Right lobe of liver (tissue), 6 donors: Measurements from ENCODE around the gene OR6C70. TPM values are rescaled to one million over a fixed set of nuclear protein-coding genes. Genes with fewer than 3 reads are reported as not detected.
A peak's percentile ranks its signal among the peaks of the same experiment; 100 is the strongest.
"Not testable (repeated sequence)": the region's sequence is repeated elsewhere in the genome, so short reads cannot be mapped to it uniquely, and the experiment has no call there.

ENCODE experiments used
- ATAC-seq, 4 donors: fragments of 200-7000 bp; cut with Tn5 transposase; one replicate each; pipeline ENCODE4 v1.9.1; 2020; ENCODE audit warnings: mild to moderate bottlenecking in 4 of 4, moderate library complexity in 4 of 4
- DNase-seq, 3 donors: peaks; one replicate each; pipeline ENCODE4 v3.0.0-alpha.2; 2020
- H3K27ac ChIP-seq, 3 donors: fragments of 200-600 bp; one replicate each; pipeline ENCODE4 v1.8.0; 2022
- H3K27me3 ChIP-seq, 2 donors: fragments of 200-600 bp; one replicate each; pipeline ENCODE4 v1.8.0; 2022
- H3K36me3 ChIP-seq, 4 donors: fragments of 200-600 bp; sonication (generic) in 1 of 4; one replicate each; pipeline versions ENCODE4 v1.5.1 to v1.8.0; 2017 to 2022; ENCODE audit warnings: control low read depth in 1 of 4
- H3K4me1 ChIP-seq, 4 donors: fragments of 200-600 bp; sonication (generic) in 1 of 4; one replicate each; pipeline versions ENCODE4 v1.5.1 to v1.8.0; 2017 to 2022; ENCODE audit warnings: control low read depth in 1 of 4
- H3K4me3 ChIP-seq, 3 donors: fragments of 200-600 bp; one replicate each; pipeline ENCODE4 v1.8.0; 2022
- H3K9me3 ChIP-seq, 4 donors: fragments of 200-600 bp; sonication (generic) in 1 of 4; one replicate each; pipeline versions ENCODE4 v1.5.1 to v1.8.0; 2017 to 2022; ENCODE audit warnings: control low read depth in 1 of 4
- POLR2A ChIP-seq: fragments of 450-650 bp; IDR thresholded peaks from one replicate; pipeline ENCODE4 v1.6.1; 2017; ENCODE audit warnings: antibody characterized with exemption, mild to moderate bottlenecking
- WGBS: methylation state at CpG from one replicate; pipeline ENCODE4 v1.1.6; 2018; ENCODE audit warnings: low coverage, low lambda C conversion rate; ENCODE audit not compliant: insufficient coverage; ENCODE audit errors: missing lambda C conversion rate; 5-methylcytosine and 5-hydroxymethylcytosine counted together
- intact Hi-C, 2 donors: fragments of 100-400 bp; cut with DNase I; formaldehyde crosslinking; loops; one replicate each; pipeline versions ENCODE4 v1.11.2 to v1.14.1; 2022
- total RNA-seq, 6 experiments: library from RNA; depleted of rRNA in 2 of 6; stranded (reverse); fragments of >200 nt in 2 of 6; fragmentation: NEBNext Ultra II Directional in 3 of 6; extraction: Animal tissue kit (Norgen Biotek cat#: 25700) in 3 of 6; gene quantifications; one replicate each; pipeline versions ENCODE4 v1.1.0 to v1.2.4, GENCODE V29; 2016 to 2023
- TF ChIP-seq, protein P1 (sequence below), 4 donors: fragments of 200-600 bp in 3 of 4; fragments of 450-650 bp in 1 of 4; IDR thresholded peaks; one replicate each; pipeline versions ENCODE4 v1.5.1 to v1.8.0; 2016 to 2022; ENCODE audit warnings: antibody characterized with exemption in 4 of 4, mild to moderate bottlenecking in 2 of 4
- donor health status: DM: no; HTN: yes; CAD: no.
- donor health status: DM: no; HTN: no; CAD: no.
- donor health status: DM: no; HTN: no; CAD: no.
- donor health status: DM: no; HTN: yes; CAD: no.
- donor health status: DM: no; HTN: yes; CAD: no.

Gene OR6C70
- total RNA-seq, 6 experiments from 2014 or later: not detected

- TF ChIP-seq, protein P1, sequence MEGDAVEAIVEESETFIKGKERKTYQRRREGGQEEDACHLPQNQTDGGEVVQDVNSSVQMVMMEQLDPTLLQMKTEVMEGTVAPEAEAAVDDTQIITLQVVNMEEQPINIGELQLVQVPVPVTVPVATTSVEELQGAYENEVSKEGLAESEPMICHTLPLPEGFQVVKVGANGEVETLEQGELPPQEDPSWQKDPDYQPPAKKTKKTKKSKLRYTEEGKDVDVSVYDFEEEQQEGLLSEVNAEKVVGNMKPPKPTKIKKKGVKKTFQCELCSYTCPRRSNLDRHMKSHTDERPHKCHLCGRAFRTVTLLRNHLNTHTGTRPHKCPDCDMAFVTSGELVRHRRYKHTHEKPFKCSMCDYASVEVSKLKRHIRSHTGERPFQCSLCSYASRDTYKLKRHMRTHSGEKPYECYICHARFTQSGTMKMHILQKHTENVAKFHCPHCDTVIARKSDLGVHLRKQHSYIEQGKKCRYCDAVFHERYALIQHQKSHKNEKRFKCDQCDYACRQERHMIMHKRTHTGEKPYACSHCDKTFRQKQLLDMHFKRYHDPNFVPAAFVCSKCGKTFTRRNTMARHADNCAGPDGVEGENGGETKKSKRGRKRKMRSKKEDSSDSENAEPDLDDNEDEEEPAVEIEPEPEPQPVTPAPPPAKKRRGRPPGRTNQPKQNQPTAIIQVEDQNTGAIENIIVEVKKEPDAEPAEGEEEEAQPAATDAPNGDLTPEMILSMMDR (IDR thresholded peaks at IDR 0.05): no peak
- TF ChIP-seq POLR2A: no peak
- WGBS: 19% methylated on average over 2 of the region's 2 CpGs
- Histone ChIP-seq H3K36me3 (no peaks in the 10 kb centered on the region), H3K27me3 (no peaks in the 10 kb centered on the region), H3K27ac (no peak overlapping the region), H3K4me1 (no peaks in the 10 kb centered on the region), H3K4me3 (no peak overlapping the region), H3K9me3 (no peaks in the 10 kb centered on the region)
- DNase-seq: no peak
- intact Hi-C loops: no loop called here
- ATAC-seq: peak; percentile 31 to 72 (median 44)
Measured at GRCh38 chr12:55499810-55500252, 29.9 kb upstream of the OR6C70 start.

- Histone ChIP-seq H3K36me3 (no peaks in the 10 kb centered on the region), H3K4me1 (no peaks in the 10 kb centered on the region), H3K27ac (no peak overlapping the region), H3K9me3 (no peaks in the 10 kb centered on the region), H3K27me3 (no peaks in the 10 kb centered on the region), H3K4me3 (no peak overlapping the region)
- DNase-seq: no peak
- intact Hi-C loops: no loop called here
- ATAC-seq: no peak
- TF ChIP-seq, protein P1 (IDR thresholded peaks at IDR 0.05): no peak
- no peak for TF ChIP-seq POLR2A
- WGBS: 62% methylated on average over 4 of the region's 4 CpGs
Measured at GRCh38 chr12:55499231-55499630, 29.3 kb upstream of the OR6C70 start.

GRCh38 chr12:55495490-55495889 is 25.6 kb upstream of the OR6C70 start:
- H3K27me3 ChIP-seq: no peaks in the 10 kb centered on the region
- DNase-seq (no peak), ATAC-seq (no peak)
- no peaks in the 10 kb centered on the region for H3K4me1 ChIP-seq
- 77% methylated on average over 5 of the region's 5 CpGs for WGBS
- H3K9me3 ChIP-seq: no peaks in the 10 kb centered on the region
- H3K36me3 ChIP-seq: no peaks in the 10 kb centered on the region
- no peak for TF ChIP-seq POLR2A
- TF ChIP-seq, protein P1 (IDR thresholded peaks at IDR 0.05): no peak
- intact Hi-C loops: no loop called here
- H3K4me3 ChIP-seq: no peak overlapping the region
- H3K27ac ChIP-seq: no peak overlapping the region

DNA sequence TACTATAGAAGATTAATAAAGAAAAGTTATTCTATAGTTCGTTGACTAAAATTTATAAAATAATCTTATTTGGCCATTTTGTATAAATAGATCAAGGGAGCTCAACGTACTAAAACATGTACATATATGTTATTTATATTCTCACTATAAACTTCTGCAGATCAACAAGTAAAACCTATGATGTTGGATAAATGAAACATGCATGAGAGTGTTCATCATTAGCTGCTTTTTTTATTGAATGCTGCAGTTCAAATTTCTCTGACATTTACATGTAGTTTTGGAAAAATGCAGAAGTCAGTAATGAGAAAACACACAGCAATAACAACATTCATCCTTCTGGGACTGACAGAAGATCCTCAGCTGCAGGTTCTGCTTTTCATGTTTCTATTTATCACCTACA is 22.1 kb upstream of the OR6C70 start, which contains the start of gene OR6C68:
Gene OR6C68 (plus strand): TSS at position 301 of the 400 bp plus-strand sequence. CDS start 0 bp downstream, at position 301.
- 37% methylated on average over 2 of the region's 2 CpGs for WGBS
- no peak for ATAC-seq
- TF ChIP-seq, protein P1 (IDR thresholded peaks at IDR 0.05): no peak
- TF ChIP-seq POLR2A: no peak
- no peaks in the 10 kb centered on the region for H3K27me3 ChIP-seq
- intact Hi-C loops: no loop called here
- H3K4me3 ChIP-seq: no peak within 1 kb of the TSS
- H3K4me1 ChIP-seq: no peaks in the 10 kb centered on the region
- DNase-seq: no peak
- no peaks in the 10 kb centered on the region for H3K36me3 ChIP-seq
- no peak within 1 kb of the TSS for H3K27ac ChIP-seq
- H3K9me3 ChIP-seq: no peaks in the 10 kb centered on the region

DNA sequence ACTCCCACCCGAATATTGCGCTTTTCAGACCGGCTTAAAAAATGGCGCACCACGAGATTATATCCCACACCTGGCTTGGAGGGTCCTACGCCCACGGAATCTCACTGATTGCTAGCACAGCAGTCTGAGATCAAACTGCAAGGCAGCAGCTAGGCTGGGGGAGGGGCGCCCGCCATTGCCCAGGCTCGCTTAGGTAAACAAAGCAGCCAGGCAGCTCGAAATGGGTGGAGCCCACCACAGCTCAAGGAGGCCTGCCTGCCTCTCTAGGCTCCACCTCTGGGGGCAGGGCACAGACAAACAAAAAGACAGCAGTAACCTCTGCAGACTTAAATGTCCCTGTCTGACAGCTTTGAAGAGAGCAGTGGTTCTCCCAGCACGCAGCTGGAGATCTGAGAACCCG is 14.3 kb upstream of the OR6C70 start:
- 39% methylated on average over 3 of the region's 13 CpGs for WGBS
- DNase-seq, H3K27me3 ChIP-seq, H3K27ac ChIP-seq, intact Hi-C loops, H3K4me1 ChIP-seq, H3K36me3 ChIP-seq, H3K9me3 ChIP-seq, H3K4me3 ChIP-seq, ATAC-seq: not testable (repeated sequence)

- H3K36me3 ChIP-seq, H3K27me3 ChIP-seq, DNase-seq, intact Hi-C loops, H3K27ac ChIP-seq, H3K4me3 ChIP-seq, ATAC-seq, H3K9me3 ChIP-seq, H3K4me1 ChIP-seq: not testable (repeated sequence)
- no CpG with 5 or more reads among the region's 29 CpGs for WGBS
Measured at GRCh38 chr12:55479136-55479535, 9.2 kb upstream of the OR6C70 start.
